GM12878 (cell line): ENCODE results near the gene TNFSF13. TPM values are rescaled to one million over a fixed set of nuclear protein-coding genes. Genes with fewer than 3 reads are reported as not detected.
A peak's percentile ranks its signal among the peaks of the same experiment; 100 is the strongest.

Experiments used
- ATAC-seq: fragments of 200-7000 bp; cut with Tn5 transposase; 3 replicates; pipeline ENCODE4 v1.9.1; 2020; ENCODE audit warnings: mild to moderate bottlenecking, moderate library complexity
- BruUV-seq: library from RNA; stranded (reverse); fragments of 400-500 nt; replicated peaks from 2 replicates; lab custom pipeline; 2021; lab: Mats Ljungman, UMichigan
- CTCF ChIA-PET: fragments of 300-600 bp; sonication (Branson Sonifier 250); formaldehyde crosslinking; extraction: SDS; loops from one replicate; lab custom pipeline; 2021; ENCODE audit warnings: inconsistent platforms; lab: Yijun Ruan, JAX
- POLR2A ChIA-PET: fragments of 350-600 bp; formaldehyde crosslinking; extraction: SDS; loops from one replicate; lab custom pipeline; 2021; ENCODE audit warnings: inconsistent platforms; lab: Charles Lee
- RAD21 ChIA-PET: fragments of 300-600 bp; sonication (Branson Sonifier 250); formaldehyde crosslinking; loops from one replicate; lab custom pipeline; 2023; ENCODE audit warnings: antibody characterized with exemption; ENCODE audit not compliant: unreplicated experiment; lab: Charles Lee
- SMC1A ChIA-PET: fragments of 300-600 bp; sonication (Branson Sonifier 250); formaldehyde crosslinking; loops from one replicate; lab custom pipeline; 2023; ENCODE audit not compliant: unreplicated experiment, uncharacterized antibody; lab: Charles Lee
- DNase-seq: peaks from one replicate; pipeline ENCODE4 v3.0.0-alpha.2; 2011; ENCODE audit warnings: low read depth, low spot score
- FAIRE-seq: peaks from 3 replicates; lab custom pipeline; 2011; peaks lifted over from hg19 to GRCh38; lab: Jason Lieb, UNC
- H2AFZ ChIP-seq: 2 replicates; pipeline ENCODE4 v1.6.0; 2011; ENCODE audit warnings: low read depth, low read length, control low read depth; ENCODE audit not compliant: control insufficient read depth
- H3K27ac ChIP-seq: 2 replicates; pipeline ENCODE4 v1.5.1; 2011; ENCODE audit warnings: control low read depth; ENCODE audit not compliant: control insufficient read depth, insufficient read depth
- H3K27me3 ChIP-seq, 2 experiments: replicated peaks in 1 of 2; 2 replicates each; pipeline versions ENCODE4 v1.6.0 to v1.6.1; 2011; ENCODE audit warnings: low read length in 1 of 2; ENCODE audit not compliant: control insufficient read depth in 2 of 2, insufficient read depth in 2 of 2
- H3K36me3 ChIP-seq, 2 experiments: 2 replicates each; pipeline ENCODE4 v1.5.1; 2011; ENCODE audit warnings: low read length in 1 of 2; ENCODE audit not compliant: control insufficient read depth in 2 of 2, insufficient read depth in 2 of 2
- H3K4me1 ChIP-seq: 2 replicates; pipeline ENCODE4 v1.6.1; 2011; ENCODE audit warnings: mild to moderate bottlenecking, low read length, moderate library complexity, mixed read lengths; ENCODE audit not compliant: control insufficient read depth, insufficient read depth
- H3K4me2 ChIP-seq: 2 replicates; pipeline ENCODE4 v1.6.0; 2011; ENCODE audit warnings: control low read depth; ENCODE audit not compliant: control insufficient read depth, insufficient read depth
- H3K4me3 ChIP-seq: fragments of 200-600 bp; sonication (generic); 2 replicates; pipeline ENCODE4 v1.5.1; 2016
- H3K79me2 ChIP-seq: 2 replicates; pipeline ENCODE4 v1.6.0; 2011; ENCODE audit warnings: low read length; ENCODE audit not compliant: control insufficient read depth, insufficient read depth
- H3K9ac ChIP-seq: 2 replicates; pipeline ENCODE4 v1.8.0; 2011; ENCODE audit warnings: low read length, control low read depth, mixed read lengths; ENCODE audit not compliant: control insufficient read depth, insufficient read depth
- H3K9me3 ChIP-seq: replicated peaks from 3 replicates; pipeline ENCODE4 v1.5.1; 2011; ENCODE audit warnings: mild to moderate bottlenecking, low read length; ENCODE audit not compliant: control insufficient read depth, insufficient read depth
- H4K20me1 ChIP-seq: 2 replicates; pipeline ENCODE4 v1.6.0; 2011; ENCODE audit not compliant: control insufficient read depth, insufficient read depth
- ASH2L ChIP-seq: fragments of 300-600, 200-600 bp; sonication (generic); IDR thresholded peaks from 2 replicates; pipeline ENCODE4 v1.6.1; 2017; ENCODE audit warnings: low read depth, mild to moderate bottlenecking, borderline replicate concordance
- BACH1 ChIP-seq: fragments of 450-650 bp; IDR thresholded peaks from 2 replicates; pipeline ENCODE4 v1.6.1; 2017; ENCODE audit warnings: mild to moderate bottlenecking, borderline replicate concordance
- CHD4 ChIP-seq: fragments of 200-600 bp; sonication (generic); IDR thresholded peaks from 2 replicates; pipeline ENCODE4 v1.6.1; 2016; ENCODE audit warnings: mild to moderate bottlenecking
- HDGF ChIP-seq: fragments of 450-650 bp; IDR thresholded peaks from 2 replicates; pipeline ENCODE4 v1.6.1; 2016; ENCODE audit warnings: antibody characterized with exemption
- KAT2A ChIP-seq: conservative IDR thresholded peaks from 2 replicates; pipeline ENCODE4 v1.6.1; 2011; ENCODE audit warnings: low read depth, low read length; ENCODE audit not compliant: control insufficient read depth
- MXI1 ChIP-seq: fragments of 150-350 bp; IDR thresholded peaks from 2 replicates; pipeline ENCODE4 v1.6.1; 2011; ENCODE audit warnings: low read depth, mild to moderate bottlenecking, inconsistent platforms, low read length, improper control_type of control experiment
- NBN ChIP-seq: fragments of 450-650 bp; IDR thresholded peaks from 2 replicates; pipeline ENCODE4 v1.6.1; 2016
- NR2F1 ChIP-seq: fragments of 450-650 bp; conservative IDR thresholded peaks from 2 replicates; pipeline ENCODE4 v1.6.1; 2017; ENCODE audit warnings: mild to moderate bottlenecking
- SMAD1 ChIP-seq: fragments of 450-650 bp; IDR thresholded peaks from 2 replicates; pipeline ENCODE4 v1.6.1; 2018; ENCODE audit warnings: mild to moderate bottlenecking, low read depth; ENCODE audit not compliant: partially characterized antibody
- SMC3 ChIP-seq: IDR thresholded peaks from 2 replicates; pipeline ENCODE4 v1.6.1; 2011; ENCODE audit warnings: low read length, improper control_type of control experiment, borderline replicate concordance
- SPI1 ChIP-seq: IDR thresholded peaks from 2 replicates; pipeline ENCODE4 v1.6.1; 2011; ENCODE audit warnings: low read depth, mild to moderate bottlenecking, low read length, moderate library complexity, borderline replicate concordance; ENCODE audit not compliant: insufficient read depth
- YY1 ChIP-seq: IDR thresholded peaks from 2 replicates; pipeline ENCODE4 v1.6.1; 2011; ENCODE audit warnings: low read depth, mild to moderate bottlenecking, low read length
- ZSCAN29 ChIP-seq: fragments of 450-650 bp; IDR thresholded peaks from 2 replicates; pipeline ENCODE4 v1.6.1; 2017; ENCODE audit warnings: mild to moderate bottlenecking, moderate library complexity
- WGBS: methylation state at CpG from one replicate; pipeline ENCODE4 v1.1.6; 2016; ENCODE audit warnings: low lambda C conversion rate; ENCODE audit not compliant: insufficient replicate concordance, insufficient coverage; ENCODE audit errors: missing lambda C conversion rate; 5-methylcytosine and 5-hydroxymethylcytosine counted together
- in situ Hi-C: fragments of 300-500 bp; cut with MboI; formaldehyde crosslinking; loops from 9 replicates; pipeline ENCODE4 v1.14.3; 2018; ENCODE audit warnings: mixed read lengths
- intact Hi-C: fragments of 100-400 bp; cut with micrococcal nuclease; formaldehyde crosslinking; loops from one replicate; pipeline ENCODE4 v1.14.2; 2022; ENCODE audit not compliant: unreplicated experiment
- polyA plus RNA-seq, 11 experiments: library from polyadenylated mRNA; depleted of rRNA in 4 of 11; unstranded in 6 of 11; stranded (reverse) in 5 of 11; fragments of >200 nt; fragmentation: Nextera tagmentation in 4 of 11; fragmentation: Illumina TruSeq in 1 of 11; extraction: Ambion mirVana in 4 of 11; extraction: Trizol in 1 of 11; gene quantifications; 1 replicate in 1 of 11; 2 replicates in 10 of 11; pipeline versions ENCODE4 v1.2.1 to v1.2.3, GENCODE V29; 2011 to 2016; ENCODE audit warnings: inconsistent platforms in 2 of 11, missing spikeins in 2 of 11, low read depth in 1 of 11
- total RNA-seq, 4 experiments: library from RNA; depleted of rRNA in 3 of 4; stranded (reverse); fragments of >200 nt in 3 of 4; fragmentation: Illumina TruSeq in 1 of 4; extraction: Trizol in 1 of 4; gene quantifications; 2 replicates each; pipeline versions ENCODE4 v1.2.1 to v1.2.3, GENCODE V29; 2013 to 2021
- TF ChIP-seq, protein P1 (sequence below): IDR thresholded peaks from 2 replicates; pipeline ENCODE4 v1.6.1; 2012; ENCODE audit warnings: mild to moderate bottlenecking, low read depth, low read length
- TF ChIP-seq, protein P2 (sequence below): fragments of 150-350 bp; IDR thresholded peaks from 2 replicates; pipeline ENCODE4 v1.6.1; 2014; ENCODE audit warnings: mild to moderate bottlenecking, low read depth, low read length
- TF ChIP-seq, protein P3 (sequence below), 3 experiments: IDR thresholded peaks in 2 of 3; conservative IDR thresholded peaks in 1 of 3; 2 replicates each; pipeline ENCODE4 v1.5.1; 2011; ENCODE audit warnings: low read depth in 3 of 3, low read length in 3 of 3, mild to moderate bottlenecking in 3 of 3, control low read depth in 2 of 3, moderate library complexity in 2 of 3, inconsistent platforms in 1 of 3, mixed read lengths in 1 of 3; ENCODE audit not compliant: control insufficient read depth in 2 of 3, insufficient read depth in 1 of 3; ENCODE audit errors: extremely low read depth in 1 of 3

TNFSF13 gene
- total and polyA plus RNA-seq, 10 of the 15 experiments (the other 5 are each of a cell fraction or from before 2014, with no cell fraction given) = 0.56 to 14.6 (median 9.7) TPM

DNA sequence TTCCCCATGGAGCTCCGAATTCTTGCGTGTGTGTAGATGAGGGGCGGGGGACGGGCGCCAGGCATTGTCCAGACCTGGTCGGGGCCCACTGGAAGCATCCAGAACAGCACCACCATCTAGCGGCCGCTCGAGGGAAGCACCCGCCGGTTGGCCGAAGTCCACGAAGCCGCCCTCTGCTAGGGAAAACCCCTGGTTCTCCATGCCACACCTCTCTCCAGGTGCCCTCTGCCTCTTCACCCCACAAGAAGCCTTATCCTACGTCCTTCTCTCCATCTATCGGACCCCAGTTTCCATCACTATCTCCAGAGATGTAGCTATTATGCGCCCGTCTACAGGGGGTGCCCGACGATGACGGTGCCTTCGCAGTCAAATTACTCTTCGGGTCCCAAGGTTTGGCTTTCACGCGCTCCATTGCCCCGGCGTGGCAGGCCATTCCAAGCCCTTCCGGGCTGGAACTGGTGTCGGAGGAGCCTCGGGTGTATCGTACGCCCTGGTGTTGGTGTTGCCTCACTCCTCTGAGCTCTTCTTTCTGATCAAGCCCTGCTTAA, 2.6 kb downstream of the TNFSF13 start:
- H3K4me3 ChIP-seq = peak overlapping the region; percentile 92
- intact Hi-C loops = loop anchor here (1.0 to 5.0 kb wide), 6 partner anchors 11 to 204 kb away; partner anchors contain the start of genes FGF11 and TMEM102
- peak; percentile 76 for TF ChIP-seq SMC3
- TF ChIP-seq KAT2A = no peak
- peak; percentile 74 for TF ChIP-seq YY1
- TF ChIP-seq BACH1 = peak; percentile 72; the same call in 1 of the 2 replicates
- TF ChIP-seq SPI1 = no peak
- TF ChIP-seq, protein P1, sequence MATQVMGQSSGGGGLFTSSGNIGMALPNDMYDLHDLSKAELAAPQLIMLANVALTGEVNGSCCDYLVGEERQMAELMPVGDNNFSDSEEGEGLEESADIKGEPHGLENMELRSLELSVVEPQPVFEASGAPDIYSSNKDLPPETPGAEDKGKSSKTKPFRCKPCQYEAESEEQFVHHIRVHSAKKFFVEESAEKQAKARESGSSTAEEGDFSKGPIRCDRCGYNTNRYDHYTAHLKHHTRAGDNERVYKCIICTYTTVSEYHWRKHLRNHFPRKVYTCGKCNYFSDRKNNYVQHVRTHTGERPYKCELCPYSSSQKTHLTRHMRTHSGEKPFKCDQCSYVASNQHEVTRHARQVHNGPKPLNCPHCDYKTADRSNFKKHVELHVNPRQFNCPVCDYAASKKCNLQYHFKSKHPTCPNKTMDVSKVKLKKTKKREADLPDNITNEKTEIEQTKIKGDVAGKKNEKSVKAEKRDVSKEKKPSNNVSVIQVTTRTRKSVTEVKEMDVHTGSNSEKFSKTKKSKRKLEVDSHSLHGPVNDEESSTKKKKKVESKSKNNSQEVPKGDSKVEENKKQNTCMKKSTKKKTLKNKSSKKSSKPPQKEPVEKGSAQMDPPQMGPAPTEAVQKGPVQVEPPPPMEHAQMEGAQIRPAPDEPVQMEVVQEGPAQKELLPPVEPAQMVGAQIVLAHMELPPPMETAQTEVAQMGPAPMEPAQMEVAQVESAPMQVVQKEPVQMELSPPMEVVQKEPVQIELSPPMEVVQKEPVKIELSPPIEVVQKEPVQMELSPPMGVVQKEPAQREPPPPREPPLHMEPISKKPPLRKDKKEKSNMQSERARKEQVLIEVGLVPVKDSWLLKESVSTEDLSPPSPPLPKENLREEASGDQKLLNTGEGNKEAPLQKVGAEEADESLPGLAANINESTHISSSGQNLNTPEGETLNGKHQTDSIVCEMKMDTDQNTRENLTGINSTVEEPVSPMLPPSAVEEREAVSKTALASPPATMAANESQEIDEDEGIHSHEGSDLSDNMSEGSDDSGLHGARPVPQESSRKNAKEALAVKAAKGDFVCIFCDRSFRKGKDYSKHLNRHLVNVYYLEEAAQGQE = no peak
- TF ChIP-seq CHD4 = no peak
- TF ChIP-seq, protein P2, sequence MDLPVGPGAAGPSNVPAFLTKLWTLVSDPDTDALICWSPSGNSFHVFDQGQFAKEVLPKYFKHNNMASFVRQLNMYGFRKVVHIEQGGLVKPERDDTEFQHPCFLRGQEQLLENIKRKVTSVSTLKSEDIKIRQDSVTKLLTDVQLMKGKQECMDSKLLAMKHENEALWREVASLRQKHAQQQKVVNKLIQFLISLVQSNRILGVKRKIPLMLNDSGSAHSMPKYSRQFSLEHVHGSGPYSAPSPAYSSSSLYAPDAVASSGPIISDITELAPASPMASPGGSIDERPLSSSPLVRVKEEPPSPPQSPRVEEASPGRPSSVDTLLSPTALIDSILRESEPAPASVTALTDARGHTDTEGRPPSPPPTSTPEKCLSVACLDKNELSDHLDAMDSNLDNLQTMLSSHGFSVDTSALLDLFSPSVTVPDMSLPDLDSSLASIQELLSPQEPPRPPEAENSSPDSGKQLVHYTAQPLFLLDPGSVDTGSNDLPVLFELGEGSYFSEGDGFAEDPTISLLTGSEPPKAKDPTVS = no peak
- peak; percentile 82; the same call in 1 of the 2 replicates for TF ChIP-seq NBN
- TF ChIP-seq, protein P3, sequence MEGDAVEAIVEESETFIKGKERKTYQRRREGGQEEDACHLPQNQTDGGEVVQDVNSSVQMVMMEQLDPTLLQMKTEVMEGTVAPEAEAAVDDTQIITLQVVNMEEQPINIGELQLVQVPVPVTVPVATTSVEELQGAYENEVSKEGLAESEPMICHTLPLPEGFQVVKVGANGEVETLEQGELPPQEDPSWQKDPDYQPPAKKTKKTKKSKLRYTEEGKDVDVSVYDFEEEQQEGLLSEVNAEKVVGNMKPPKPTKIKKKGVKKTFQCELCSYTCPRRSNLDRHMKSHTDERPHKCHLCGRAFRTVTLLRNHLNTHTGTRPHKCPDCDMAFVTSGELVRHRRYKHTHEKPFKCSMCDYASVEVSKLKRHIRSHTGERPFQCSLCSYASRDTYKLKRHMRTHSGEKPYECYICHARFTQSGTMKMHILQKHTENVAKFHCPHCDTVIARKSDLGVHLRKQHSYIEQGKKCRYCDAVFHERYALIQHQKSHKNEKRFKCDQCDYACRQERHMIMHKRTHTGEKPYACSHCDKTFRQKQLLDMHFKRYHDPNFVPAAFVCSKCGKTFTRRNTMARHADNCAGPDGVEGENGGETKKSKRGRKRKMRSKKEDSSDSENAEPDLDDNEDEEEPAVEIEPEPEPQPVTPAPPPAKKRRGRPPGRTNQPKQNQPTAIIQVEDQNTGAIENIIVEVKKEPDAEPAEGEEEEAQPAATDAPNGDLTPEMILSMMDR (IDR thresholded peaks at IDR 0.05 in 2 of 3, conservative IDR thresholded peaks at IDR 0.05 in 1 of 3; ENCODE audit: control insufficient read depth in 2 of 3, extremely low read depth in 1 of 3, insufficient read depth in 1 of 3, low read depth in 3 of 3, low read length in 3 of 3) = peak; percentile 93 to 99 (median 93); a peak in 5 of 6 replicates
- peak; percentile 74 for TF ChIP-seq ZSCAN29
- TF ChIP-seq ASH2L = no peak
- peak; percentile 97 for TF ChIP-seq HDGF
- peak; percentile 58; the same call in 1 of the 2 replicates for TF ChIP-seq MXI1
- TF ChIP-seq NR2F1 = no peak
- TF ChIP-seq SMAD1 = peak; percentile 17

More for the DNA sequence above, 2.6 kb downstream of the TNFSF13 start:
- ChIA-PET SMC1A (interaction anchor here (0.9 to 4.9 kb wide), 32 partner anchors 9 to 253 kb away, joined by 3 to 67 read pairs (median 5); partner anchors contain the start of genes TMEM102, TMEM95, TNFSF12 and TP53), RAD21 (interaction anchor here (0.8 to 4.9 kb wide), 29 partner anchors 9 to 280 kb away, joined by 3 to 84 read pairs (median 5); partner anchors contain the start of genes ACAP1, CD68, CHRNB1 and MPDU1), CTCF (interaction anchor here (0.7 to 6.2 kb wide), 43 partner anchors 9 to 283 kb away, joined by 3 to 192 read pairs (median 7); partner anchors contain the start of genes ACAP1, CD68, CHRNB1 and FGF11), POLR2A (interaction anchor here (0.7 to 4.2 kb wide), 17 partner anchors 14 to 232 kb away, joined by 3 to 36 read pairs (median 4); partner anchors contain the start of genes CD68, NEURL4, TMEM102 and TMEM256)
- peaks cover 8 to 13% of the 10 kb centered on the region in 2 experiments; a peak in 3 of 4 replicates for H3K36me3 ChIP-seq
- DNase-seq (no peak), ATAC-seq (peak; percentile 84), FAIRE-seq (peak; percentile 80)
- peak overlapping the region; percentile 23 for H3K27ac ChIP-seq
- peak overlapping the region; percentile 83 for H3K9ac ChIP-seq
- BruUV-seq = TSS peak; percentile 89
- H3K27me3 ChIP-seq = no peaks in the 10 kb centered on the region
- H3K4me1 ChIP-seq = peaks cover 37% of the 10 kb centered on the region
- H2AFZ ChIP-seq = peak overlapping the region; percentile 52
- peak overlapping the region; percentile 92 for H3K4me2 ChIP-seq
- in situ Hi-C loops = loop anchor here (25.0 kb wide), 1 partner anchor 524 kb away; the partner anchor contains the start of genes SLC16A11 and SLC16A13
- no peaks in the 10 kb centered on the region for H4K20me1 ChIP-seq
- no peaks in the 10 kb centered on the region for H3K9me3 ChIP-seq
- H3K79me2 ChIP-seq = peaks cover 34% of the 10 kb centered on the region
- WGBS = under 1% methylated on average over 31 of the region's 32 CpGs
